ENCODE data around the gene PDZRN3. TPM values are rescaled to one million over a fixed set of nuclear protein-coding genes. Genes with fewer than 3 reads are reported as not detected.
A peak's percentile ranks its signal among the peaks of the same experiment; 100 is the strongest.

The PDZRN3 gene
- total RNA-seq, 1 donor from 2014 or later = 4.1 TPM

DNA sequence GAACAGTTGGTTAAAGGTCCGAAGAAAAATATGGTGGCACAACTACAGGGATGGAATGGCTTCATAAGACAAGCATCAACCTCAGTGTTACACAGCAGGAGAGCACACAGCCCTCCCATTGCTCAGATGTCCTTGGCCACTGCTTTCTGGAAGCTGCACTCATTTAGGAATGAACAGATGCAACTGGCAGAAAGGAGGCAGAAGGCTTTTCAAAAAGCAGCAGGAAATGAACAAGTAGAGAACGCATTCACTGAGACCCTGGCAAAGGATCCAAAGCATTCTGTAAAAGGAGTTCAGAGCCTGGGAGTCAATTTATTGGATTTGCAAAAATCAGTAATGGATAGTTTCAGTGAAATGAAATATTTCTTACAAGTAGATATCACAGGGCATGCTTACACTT, 101.1 kb downstream of the PDZRN3 start:
- H3K36me3 ChIP-seq (ENCODE audit: control insufficient read depth, insufficient read depth, low read length) = no peaks in the 10 kb centered on the region
- no peak overlapping the region for H3K4me3 ChIP-seq (ENCODE audit: low read depth, low read length)
- no peaks in the 10 kb centered on the region for H3K27me3 ChIP-seq (ENCODE audit: control insufficient read depth, insufficient read depth, low read length)
- no peak for DNase-seq (ENCODE audit: low read depth)
- TF ChIP-seq, protein P1, sequence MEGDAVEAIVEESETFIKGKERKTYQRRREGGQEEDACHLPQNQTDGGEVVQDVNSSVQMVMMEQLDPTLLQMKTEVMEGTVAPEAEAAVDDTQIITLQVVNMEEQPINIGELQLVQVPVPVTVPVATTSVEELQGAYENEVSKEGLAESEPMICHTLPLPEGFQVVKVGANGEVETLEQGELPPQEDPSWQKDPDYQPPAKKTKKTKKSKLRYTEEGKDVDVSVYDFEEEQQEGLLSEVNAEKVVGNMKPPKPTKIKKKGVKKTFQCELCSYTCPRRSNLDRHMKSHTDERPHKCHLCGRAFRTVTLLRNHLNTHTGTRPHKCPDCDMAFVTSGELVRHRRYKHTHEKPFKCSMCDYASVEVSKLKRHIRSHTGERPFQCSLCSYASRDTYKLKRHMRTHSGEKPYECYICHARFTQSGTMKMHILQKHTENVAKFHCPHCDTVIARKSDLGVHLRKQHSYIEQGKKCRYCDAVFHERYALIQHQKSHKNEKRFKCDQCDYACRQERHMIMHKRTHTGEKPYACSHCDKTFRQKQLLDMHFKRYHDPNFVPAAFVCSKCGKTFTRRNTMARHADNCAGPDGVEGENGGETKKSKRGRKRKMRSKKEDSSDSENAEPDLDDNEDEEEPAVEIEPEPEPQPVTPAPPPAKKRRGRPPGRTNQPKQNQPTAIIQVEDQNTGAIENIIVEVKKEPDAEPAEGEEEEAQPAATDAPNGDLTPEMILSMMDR (IDR thresholded peaks at IDR 0.05; ENCODE audit: insufficient read depth, low read length, poor library complexity, severe bottlenecking) = no peak

DNA sequence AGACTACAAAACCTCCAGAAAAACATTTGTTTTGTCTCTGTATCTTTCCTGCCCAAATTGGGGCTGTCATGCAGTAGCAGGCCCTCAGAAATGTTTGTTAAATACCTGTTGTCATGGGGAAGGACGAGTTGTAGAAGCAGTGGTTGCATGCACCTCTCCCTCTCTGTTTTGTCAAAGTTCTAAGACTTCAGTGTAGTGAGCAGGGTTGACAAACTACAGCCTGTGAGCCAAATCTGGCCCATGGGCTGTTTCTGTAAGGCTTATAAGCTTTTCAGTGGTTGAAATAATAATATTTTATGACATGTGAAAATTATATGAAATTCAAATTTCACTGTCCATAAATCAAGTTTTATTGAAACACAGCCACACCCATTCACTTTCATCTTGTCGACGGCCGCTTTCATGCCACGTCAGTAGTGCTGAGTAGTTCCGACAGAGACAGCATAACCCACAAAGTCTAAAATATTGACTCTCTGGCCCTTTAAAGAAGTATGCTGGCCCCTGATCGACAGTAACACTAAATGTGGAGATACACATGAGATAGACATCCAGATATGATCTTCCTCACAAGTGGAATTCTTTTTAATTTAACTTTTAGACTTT, 102.9 kb downstream of the PDZRN3 start:
- no peak overlapping the region for H3K4me3 ChIP-seq (ENCODE audit: low read depth, low read length)
- no peaks in the 10 kb centered on the region for H3K27me3 ChIP-seq (ENCODE audit: control insufficient read depth, insufficient read depth, low read length)
- no peaks in the 10 kb centered on the region for H3K36me3 ChIP-seq (ENCODE audit: control insufficient read depth, insufficient read depth, low read length)
- no peak for DNase-seq (ENCODE audit: low read depth)
- TF ChIP-seq, protein P1 (IDR thresholded peaks at IDR 0.05; ENCODE audit: insufficient read depth, low read length, poor library complexity, severe bottlenecking) = no peak

DNA sequence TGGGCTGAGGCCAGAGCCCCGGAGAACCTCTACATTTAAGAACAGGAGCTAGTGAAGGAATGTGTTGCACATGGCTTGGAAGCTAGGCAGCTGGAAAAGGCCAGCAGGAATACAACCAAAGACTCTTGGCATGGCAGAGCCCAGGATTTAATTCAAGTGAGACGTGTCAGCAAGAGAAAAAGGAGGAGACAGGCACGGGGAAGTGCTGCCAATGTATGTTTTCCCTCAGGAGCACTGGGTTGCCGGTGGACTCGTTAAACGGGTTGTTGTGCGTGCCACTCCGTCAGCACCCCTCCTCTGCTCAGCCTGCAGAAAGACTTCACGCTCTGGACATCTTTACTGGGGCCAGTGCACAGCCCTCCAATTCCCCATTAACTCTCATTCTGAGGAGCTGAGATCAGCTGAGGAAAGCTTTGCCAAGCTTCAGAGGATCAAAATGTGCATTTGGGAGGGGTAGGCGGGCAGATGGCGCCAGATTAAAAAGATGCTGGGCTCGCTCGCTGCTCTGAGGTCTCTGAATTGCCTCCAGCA, 103.7 kb downstream of the PDZRN3 start:
- TF ChIP-seq, protein P1 (IDR thresholded peaks at IDR 0.05; ENCODE audit: insufficient read depth, low read length, poor library complexity, severe bottlenecking) = no peak
- H3K36me3 ChIP-seq (ENCODE audit: control insufficient read depth, insufficient read depth, low read length) = no peaks in the 10 kb centered on the region
- no peak overlapping the region for H3K4me3 ChIP-seq (ENCODE audit: low read depth, low read length)
- no peaks in the 10 kb centered on the region for H3K27me3 ChIP-seq (ENCODE audit: control insufficient read depth, insufficient read depth, low read length)
- DNase-seq (ENCODE audit: low read depth) = no peak

DNA sequence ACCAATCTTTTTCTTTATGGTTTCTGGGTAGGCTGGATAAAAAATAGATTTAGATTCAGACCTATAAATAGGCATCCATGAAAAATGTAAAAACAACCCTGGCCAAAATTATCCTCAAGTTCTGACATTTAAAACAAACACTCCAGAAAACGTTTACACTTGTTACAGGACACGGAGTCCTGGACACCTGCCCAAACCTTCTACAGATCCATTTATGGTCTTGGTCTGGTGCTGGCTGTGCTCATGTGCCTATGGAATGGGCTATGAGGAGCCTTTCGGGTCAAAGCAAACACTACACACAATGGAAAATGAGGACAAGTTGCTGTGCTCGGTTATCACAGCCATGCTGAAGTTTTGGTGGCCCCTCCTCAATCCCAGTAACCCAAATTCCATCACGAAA, 108.1 kb downstream of the PDZRN3 start:
- no peak overlapping the region for H3K4me3 ChIP-seq (ENCODE audit: low read depth, low read length)
- H3K27me3 ChIP-seq (ENCODE audit: control insufficient read depth, insufficient read depth, low read length) = no peaks in the 10 kb centered on the region
- no peaks in the 10 kb centered on the region for H3K36me3 ChIP-seq (ENCODE audit: control insufficient read depth, insufficient read depth, low read length)
- TF ChIP-seq, protein P1 (IDR thresholded peaks at IDR 0.05; ENCODE audit: insufficient read depth, low read length, poor library complexity, severe bottlenecking) = no peak
- DNase-seq (ENCODE audit: low read depth) = no peak

DNA sequence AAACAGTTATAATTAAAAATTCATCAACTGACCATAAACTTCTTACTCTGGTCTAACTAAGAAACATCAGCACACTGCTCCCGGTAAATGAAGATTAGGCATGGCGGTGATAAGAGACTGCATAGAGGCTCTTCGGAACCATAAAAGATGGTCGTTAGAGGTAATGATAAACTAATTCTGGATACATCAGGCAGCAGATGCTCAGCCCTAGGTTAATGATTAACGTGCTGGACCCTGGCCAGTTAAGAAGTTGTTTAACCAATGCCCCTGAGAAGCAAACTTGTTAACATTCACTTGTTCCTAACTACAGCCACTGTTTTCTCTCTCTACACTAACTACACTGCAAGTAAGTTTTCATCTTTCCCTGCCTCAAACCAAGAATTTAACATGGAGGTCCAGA, 111.5 kb downstream of the PDZRN3 start:
- H3K27me3 ChIP-seq (ENCODE audit: control insufficient read depth, insufficient read depth, low read length) = no peaks in the 10 kb centered on the region
- DNase-seq (ENCODE audit: low read depth) = peak; percentile 72
- H3K36me3 ChIP-seq (ENCODE audit: control insufficient read depth, insufficient read depth, low read length) = no peaks in the 10 kb centered on the region
- H3K4me3 ChIP-seq (ENCODE audit: low read depth, low read length) = no peak overlapping the region
- TF ChIP-seq, protein P1 (IDR thresholded peaks at IDR 0.05; ENCODE audit: insufficient read depth, low read length, poor library complexity, severe bottlenecking) = no peak

All from kidney epithelial cell (primary cell).